DND-41 (cell line): ENCODE measurements around the gene TMEM151B.

Source experiments
- ATAC-seq: fragments of 200-7000 bp; cut with Tn5 transposase; 3 replicates; pipeline ENCODE4 v1.9.1; 2021; ENCODE audit warnings: low read depth; ENCODE audit not compliant: insufficient read depth
- DNase-seq: peaks from one replicate; pipeline ENCODE4 v3.0.0-alpha.2; 2020
- H2AFZ ChIP-seq: 2 replicates; pipeline ENCODE4 v1.6.0; 2012; ENCODE audit warnings: low read depth, low read length
- H3K27ac ChIP-seq: 2 replicates; pipeline ENCODE4 v1.5.1; 2012; ENCODE audit warnings: low read length, inconsistent platforms
- H3K27me3 ChIP-seq: fragments of 200-600 bp; sonication (generic); 2 replicates; pipeline ENCODE4 v1.6.0; 2012; ENCODE audit warnings: low read length, mild to moderate bottlenecking, inconsistent platforms; ENCODE audit not compliant: insufficient read depth, poor library complexity
- H3K36me3 ChIP-seq: 2 replicates; pipeline ENCODE4 v1.5.1; 2012; ENCODE audit warnings: low read length, inconsistent platforms; ENCODE audit not compliant: insufficient read depth
- H3K4me1 ChIP-seq: 2 replicates; pipeline ENCODE4 v1.5.1; 2012; ENCODE audit warnings: mild to moderate bottlenecking, low read length; ENCODE audit not compliant: insufficient read depth
- H3K4me2 ChIP-seq: 2 replicates; pipeline ENCODE4 v1.6.0; 2012; ENCODE audit warnings: mild to moderate bottlenecking, moderate library complexity, low read length, inconsistent platforms; ENCODE audit not compliant: insufficient read depth
- H3K4me3 ChIP-seq, 2 experiments: fragments of 200-600 bp in 1 of 2; shearing (Covaris generic) in 1 of 2; 2 replicates each; pipeline ENCODE4 v1.5.1; 2012 to 2016; ENCODE audit warnings: inconsistent platforms in 2 of 2, low read length in 2 of 2, mild to moderate bottlenecking in 2 of 2, low read depth in 1 of 2, moderate library complexity in 1 of 2
- H3K79me2 ChIP-seq: 2 replicates; pipeline ENCODE4 v1.6.0; 2012; ENCODE audit warnings: low read length, inconsistent platforms; ENCODE audit not compliant: insufficient read depth
- H3K9ac ChIP-seq: 2 replicates; pipeline ENCODE4 v1.6.0; 2012; ENCODE audit warnings: low read depth, mild to moderate bottlenecking, inconsistent platforms, low read length, moderate library complexity
- H3K9me3 ChIP-seq: 2 replicates; pipeline ENCODE4 v1.5.1; 2012; ENCODE audit warnings: low read length, moderate library complexity, mild to moderate bottlenecking, inconsistent platforms; ENCODE audit not compliant: insufficient read depth, severe bottlenecking
- H4K20me1 ChIP-seq: 2 replicates; pipeline ENCODE4 v1.6.0; 2012; ENCODE audit warnings: low read length; ENCODE audit not compliant: insufficient read depth
- CTCF ChIP-seq: IDR thresholded peaks from 2 replicates; pipeline ENCODE4 v1.5.1; 2012; ENCODE audit warnings: borderline replicate concordance, low read length, moderate library complexity, mild to moderate bottlenecking; ENCODE audit not compliant: poor library complexity, severe bottlenecking; ENCODE audit errors: extremely low read depth
- EZH2 ChIP-seq: IDR thresholded peaks from 3 replicates; pipeline ENCODE4 v1.6.1; 2012; ENCODE audit warnings: borderline replicate concordance, low read depth, mild to moderate bottlenecking, moderate library complexity, low read length, inconsistent platforms; ENCODE audit not compliant: severe bottlenecking

The TMEM151B gene

GRCh38 chr6:44333942-44334341 is 63.7 kb downstream of the TMEM151B start:
- Histone ChIP-seq H3K79me2 (no peaks in the 10 kb centered on the region), H3K36me3 (no peaks in the 10 kb centered on the region), H3K4me3 (no peak overlapping the region), H3K9ac (no peak overlapping the region), H4K20me1 (no peaks in the 10 kb centered on the region), H3K27me3 (peaks cover 15% of the 10 kb centered on the region), H2AFZ (no peak overlapping the region), H3K4me2 (no peak overlapping the region), H3K9me3 (no peaks in the 10 kb centered on the region), H3K27ac (no peak overlapping the region), H3K4me1 (no peaks in the 10 kb centered on the region)
- ATAC-seq (no peak), DNase-seq (no peak)
- TF ChIP-seq CTCF = no peak

- Histone ChIP-seq H3K9ac (no peak overlapping the region), H3K4me2 (no peak overlapping the region), H3K79me2 (no peaks in the 10 kb centered on the region), H3K36me3 (no peaks in the 10 kb centered on the region), H3K27ac (no peak overlapping the region), H3K9me3 (no peaks in the 10 kb centered on the region), H3K4me1 (no peaks in the 10 kb centered on the region), H3K27me3 (peaks cover 16% of the 10 kb centered on the region), H4K20me1 (no peaks in the 10 kb centered on the region), H3K4me3 (no peak overlapping the region), H2AFZ (no peak overlapping the region)
- no peak for ATAC-seq
- no peak for DNase-seq
- no peak for TF ChIP-seq CTCF
- TF ChIP-seq EZH2 = no peak
These were observed 65.4 kb downstream of the TMEM151B start for GRCh38 chr6:44335631-44336030.

- peak; percentile 97 for ATAC-seq
- TF ChIP-seq CTCF (peak; percentile 89), EZH2 (no peak)
These were observed 68.2 kb downstream of the TMEM151B start for GRCh38 chr6:44338228-44339122.

More at GRCh38 chr6:44338228-44339122, 68.2 kb downstream of the TMEM151B start:
- H3K9me3 ChIP-seq = no peaks in the 10 kb centered on the region
- H3K4me3 ChIP-seq = no peak overlapping the region
- no peak overlapping the region for H3K9ac ChIP-seq
- H3K36me3 ChIP-seq = no peaks in the 10 kb centered on the region
- no peaks in the 10 kb centered on the region for H3K79me2 ChIP-seq
- DNase-seq = peak; percentile 74
- no peaks in the 10 kb centered on the region for H4K20me1 ChIP-seq
- no peaks in the 10 kb centered on the region for H3K4me1 ChIP-seq
- H3K27me3 ChIP-seq = peaks cover 20% of the 10 kb centered on the region
- no peak overlapping the region for H3K27ac ChIP-seq
- no peak overlapping the region for H2AFZ ChIP-seq
- no peak overlapping the region for H3K4me2 ChIP-seq
